GM12878 (cell line): ENCODE measurements around the gene VEPH1.

Experiments
- ASH2L ChIP-seq: fragments of 300-600, 200-600 bp; sonication (generic); IDR thresholded peaks from 2 replicates; pipeline ENCODE4 v1.6.1; 2017; ENCODE audit warnings: low read depth, mild to moderate bottlenecking, borderline replicate concordance
- CTCF ChIP-seq, 3 experiments: IDR thresholded peaks in 2 of 3; conservative IDR thresholded peaks in 1 of 3; 2 replicates each; pipeline ENCODE4 v1.5.1; 2011; ENCODE audit warnings: low read depth in 3 of 3, low read length in 3 of 3, mild to moderate bottlenecking in 3 of 3, control low read depth in 2 of 3, moderate library complexity in 2 of 3, inconsistent platforms in 1 of 3, mixed read lengths in 1 of 3; ENCODE audit not compliant: control insufficient read depth in 2 of 3, insufficient read depth in 1 of 3; ENCODE audit errors: extremely low read depth in 1 of 3
- CUX1 ChIP-seq: IDR thresholded peaks from 2 replicates; pipeline ENCODE4 v1.6.1; 2012; ENCODE audit warnings: improper control_type of control experiment, low read depth, low read length; ENCODE audit not compliant: insufficient replicate concordance
- EZH2 ChIP-seq: IDR thresholded peaks from 2 replicates; pipeline ENCODE4 v1.6.1; 2012; ENCODE audit warnings: low read depth, mild to moderate bottlenecking, control low read depth, inconsistent platforms, low read length, borderline replicate concordance; ENCODE audit not compliant: control insufficient read depth
- IRF4 ChIP-seq: IDR thresholded peaks from 2 replicates; pipeline ENCODE4 v1.6.1; 2011; ENCODE audit warnings: low read depth, low read length
- PAX8 ChIP-seq: fragments of 450-650 bp; IDR thresholded peaks from 2 replicates; pipeline ENCODE4 v1.6.1; 2017; ENCODE audit warnings: mild to moderate bottlenecking, moderate library complexity
- POLR2AphosphoS5 ChIP-seq: IDR thresholded peaks from 2 replicates; pipeline ENCODE4 v1.6.1; 2011; ENCODE audit warnings: mild to moderate bottlenecking, low read length, inconsistent platforms
- REST ChIP-seq: IDR thresholded peaks from 2 replicates; pipeline ENCODE4 v1.6.1; 2012; ENCODE audit warnings: mild to moderate bottlenecking, low read depth, low read length

- TF ChIP-seq CTCF (IDR thresholded peaks at IDR 0.05 in 2 of 3, conservative IDR thresholded peaks at IDR 0.05 in 1 of 3; ENCODE audit: control insufficient read depth in 2 of 3, extremely low read depth in 1 of 3, insufficient read depth in 1 of 3, low read depth in 3 of 3, low read length in 3 of 3), result no peak
- no peak for TF ChIP-seq CUX1
- TF ChIP-seq IRF4, result no peak
- no peak for TF ChIP-seq ASH2L
- no peak for TF ChIP-seq PAX8
- no peak for TF ChIP-seq POLR2AphosphoS5
- no peak for TF ChIP-seq REST
- TF ChIP-seq EZH2, result no peak
Observed at GRCh38 chr3:157318639-157319288, 184.5 kb downstream of the VEPH1 start.
